HG03442 (cell line): ENCODE measurements around the gene DRD4.

Experiments
- ATAC-seq: cut with Tn5 transposase; IDR thresholded peaks from one replicate; pipeline ENCODE4 v1.9.1; 2021; ENCODE audit warnings: mild to moderate bottlenecking, moderate library complexity; ENCODE audit not compliant: unreplicated experiment

Gene DRD4

GRCh38 chr11:620935-621814 lies 15.9 kb upstream of the DRD4 start:
- ATAC-seq, result no peak

- ATAC-seq, result no peak
Measured at GRCh38 chr11:621838-622237, 15.2 kb upstream of the DRD4 start.

- ATAC-seq, result no peak
Measured at GRCh38 chr11:623349-623869, 13.7 kb upstream of the DRD4 start.

GRCh38 chr11:623999-624704 lies 12.9 kb upstream of the DRD4 start:
- ATAC-seq, result no peak

GRCh38 chr11:624705-625635 lies 12.1 kb upstream of the DRD4 start, which contains the start of gene CDHR5:
CDHR5 (minus strand) TSS chr11:624955; CDS start chr11:624902, 53 bp downstream.
- no peak for ATAC-seq

GRCh38 chr11:625636-626268 lies 11.3 kb upstream of the DRD4 start:
- ATAC-seq, result no peak

- no peak for ATAC-seq
Measured at GRCh38 chr11:626475-627307, 10.4 kb upstream of the DRD4 start, which contains the start of gene SCT. SCT (minus strand) TSS chr11:627181; CDS start chr11:627143, 38 bp downstream.

- no peak for ATAC-seq
Measured at GRCh38 chr11:627308-627576, 9.8 kb upstream of the DRD4 start.

GRCh38 chr11:628056-628455 lies 9.0 kb upstream of the DRD4 start:
- no peak for ATAC-seq

GRCh38 chr11:629237-629583 lies 7.9 kb upstream of the DRD4 start:
- ATAC-seq, result no peak

- no peak for ATAC-seq
Measured at GRCh38 chr11:630871-631270, 6.2 kb upstream of the DRD4 start.

GRCh38 chr11:635945-636510 lies 1.0 kb upstream of the DRD4 start:
- ATAC-seq, result no peak

- no peak for ATAC-seq
Measured at GRCh38 chr11:637333-637592, 194 bp downstream of the DRD4 start.

GRCh38 chr11:637593-638521 lies 788 bp downstream of the DRD4 start:
- no peak for ATAC-seq

GRCh38 chr11:638631-639331 lies 1.7 kb downstream of the DRD4 start:
- ATAC-seq, result no peak

GRCh38 chr11:639332-639955 lies 2.4 kb downstream of the DRD4 start:
- ATAC-seq, result no peak

GRCh38 chr11:640021-640706 lies 3.1 kb downstream of the DRD4 start:
- no peak for ATAC-seq
